ENCODE measurements around the gene DNAJC18. TPM values are rescaled to one million over a fixed set of nuclear protein-coding genes. Genes with fewer than 3 reads are reported as not detected.
A peak's percentile ranks its signal among the peaks of the same experiment; 100 is the strongest.

The DNAJC18 gene
- total and polyA plus RNA-seq, 12 donors, result 3.4 to 21.1 (median 13.7) TPM

GRCh38 chr5:139394654-139395566 is 44.4 kb downstream of the DNAJC18 start, which contains the start of gene PROB1:
TSS of gene PROB1 (minus strand) at chr5:139395104. CDS start at chr5:139395081, 23 bp downstream.
- TF ChIP-seq CTCF (IDR thresholded peaks at IDR 0.05), result no peak
- H3K4me1 ChIP-seq, result peaks cover 7 to 79% (median 64%) of the 10 kb centered on the region in 9 donors
- no peaks in the 10 kb centered on the region for H3K9me3 ChIP-seq
- peak within 1 kb of the TSS; percentile 80 to 97 (median 93) for H3K27ac ChIP-seq
- DNase-seq (peak; percentile 71 to 78), ATAC-seq (peak; percentile 72 to 86 (median 82))
- intact Hi-C loops (cut with DNase I), result loop anchor here in 3 of 10 donors (1.0 to 5.0 kb wide), 3 partner anchors 22 to 98 kb away; partner anchors contain the start of gene PAIP2 (in 1 of the 3)
- H3K4me3 ChIP-seq, result peak within 1 kb of the TSS; percentile 50 to 80 (median 69)
- peaks cover 0 to 35% (median 0%) of the 10 kb centered on the region in 7 donors for H3K27me3 ChIP-seq
- 4 to 8% methylated on average over 76 of the region's 76 CpGs for WGBS, 2 donors
- H3K36me3 ChIP-seq, result peaks cover 0 to 17% (median 0%) of the 10 kb centered on the region in 9 donors

GRCh38 chr5:139394123-139394653 is 45.1 kb downstream of the DNAJC18 start:
- 2% methylated on average over 53 to 62 of the region's 62 CpGs for WGBS, 2 donors
- Histone ChIP-seq H3K27ac (peak overlapping the region; percentile 80 to 97 (median 93)), H3K36me3 (peaks cover 0 to 15% (median 0%) of the 10 kb centered on the region in 9 donors), H3K27me3 (peaks cover 0 to 35% (median 0%) of the 10 kb centered on the region in 7 donors), H3K4me3 (peak overlapping the region; percentile 50 to 80 (median 69)), H3K4me1 (peaks cover 7 to 81% (median 64%) of the 10 kb centered on the region in 9 donors), H3K9me3 (no peaks in the 10 kb centered on the region)
- peak; percentile 4 to 60 (median 46) for ATAC-seq
- DNase-seq, result peak; percentile 66 to 75
- peak; percentile 36 to 78 (median 50) for TF ChIP-seq CTCF (IDR thresholded peaks at IDR 0.05)
- intact Hi-C loops (cut with DNase I), result loop anchor here in 3 of 10 donors (1.0 to 5.0 kb wide), 3 partner anchors 23 to 97 kb away; partner anchors contain the start of gene PAIP2 (in 1 of the 3)

GRCh38 chr5:139393497-139394122 is 45.7 kb downstream of the DNAJC18 start:
- peak overlapping the region; percentile 50 to 80 (median 69) for H3K4me3 ChIP-seq
- peaks cover 0 to 15% (median 0%) of the 10 kb centered on the region in 9 donors for H3K36me3 ChIP-seq
- no peak for TF ChIP-seq CTCF (IDR thresholded peaks at IDR 0.05)
- H3K9me3 ChIP-seq, result no peaks in the 10 kb centered on the region
- DNase-seq, result no peak
- H3K4me1 ChIP-seq, result peaks cover 7 to 87% (median 68%) of the 10 kb centered on the region in 9 donors
- peak overlapping the region; percentile 80 to 97 (median 93) for H3K27ac ChIP-seq
- intact Hi-C loops (cut with DNase I), result loop anchor here in 3 of 10 donors (1.0 to 5.0 kb wide), 3 partner anchors 24 to 96 kb away; partner anchors contain the start of gene PAIP2 (in 1 of the 3)
- ATAC-seq, result no peak
- 9 to 19% methylated on average over 49 of the region's 49 CpGs for WGBS, 2 donors
- peaks cover 0 to 35% (median 0%) of the 10 kb centered on the region in 7 donors for H3K27me3 ChIP-seq
